GM12874 (cell line): ENCODE data around the gene ZNF385A.

Source experiments
- CTCF ChIP-seq: IDR thresholded peaks from 2 replicates; pipeline ENCODE4 v1.5.1; 2011; ENCODE audit warnings: low read depth, mild to moderate bottlenecking, control low read depth, low read length, moderate library complexity; ENCODE audit not compliant: insufficient read depth

Gene ZNF385A

GRCh38 chr12:54389134-54389508 is 4.6 kb upstream of the ZNF385A start:
- TF ChIP-seq CTCF, result no peak

GRCh38 chr12:54388237-54389133 is 4.0 kb upstream of the ZNF385A start:
- no peak for TF ChIP-seq CTCF

GRCh38 chr12:54387114-54387467 is 2.6 kb upstream of the ZNF385A start:
- TF ChIP-seq CTCF, result no peak

- no peak for TF ChIP-seq CTCF
These were observed 2.0 kb upstream of the ZNF385A start for GRCh38 chr12:54386403-54387113.

- TF ChIP-seq CTCF, result no peak
These were observed 850 bp upstream of the ZNF385A start for GRCh38 chr12:54385251-54385914.

- TF ChIP-seq CTCF, result no peak
These were observed 1.4 kb downstream of the ZNF385A start for GRCh38 chr12:54383041-54383609.

GRCh38 chr12:54381136-54381535 is 3.4 kb downstream of the ZNF385A start:
- no peak for TF ChIP-seq CTCF
